ENCODE data around the gene DYNC1LI1.

DNA sequence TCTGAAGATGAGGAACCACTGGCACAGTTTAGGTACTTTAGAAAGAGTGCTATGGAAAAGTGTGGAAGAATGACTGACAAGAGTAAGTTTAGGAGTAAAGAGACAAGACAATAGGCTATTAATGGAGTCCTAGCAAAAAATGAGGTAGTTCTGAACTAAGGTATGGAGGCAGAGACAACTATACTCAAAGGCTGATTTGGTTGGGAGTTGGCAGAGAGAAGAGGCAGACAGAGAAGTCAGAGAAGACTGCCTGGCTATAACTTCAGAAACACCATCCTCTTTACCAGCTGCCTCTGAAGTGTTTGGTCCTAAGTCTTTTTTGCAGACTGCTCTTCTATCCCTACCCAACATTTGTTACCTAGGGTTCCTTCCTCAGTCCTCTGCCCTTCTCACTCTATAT lies 19.2 kb downstream of the DYNC1LI1 start:
- TF ChIP-seq, protein P1, sequence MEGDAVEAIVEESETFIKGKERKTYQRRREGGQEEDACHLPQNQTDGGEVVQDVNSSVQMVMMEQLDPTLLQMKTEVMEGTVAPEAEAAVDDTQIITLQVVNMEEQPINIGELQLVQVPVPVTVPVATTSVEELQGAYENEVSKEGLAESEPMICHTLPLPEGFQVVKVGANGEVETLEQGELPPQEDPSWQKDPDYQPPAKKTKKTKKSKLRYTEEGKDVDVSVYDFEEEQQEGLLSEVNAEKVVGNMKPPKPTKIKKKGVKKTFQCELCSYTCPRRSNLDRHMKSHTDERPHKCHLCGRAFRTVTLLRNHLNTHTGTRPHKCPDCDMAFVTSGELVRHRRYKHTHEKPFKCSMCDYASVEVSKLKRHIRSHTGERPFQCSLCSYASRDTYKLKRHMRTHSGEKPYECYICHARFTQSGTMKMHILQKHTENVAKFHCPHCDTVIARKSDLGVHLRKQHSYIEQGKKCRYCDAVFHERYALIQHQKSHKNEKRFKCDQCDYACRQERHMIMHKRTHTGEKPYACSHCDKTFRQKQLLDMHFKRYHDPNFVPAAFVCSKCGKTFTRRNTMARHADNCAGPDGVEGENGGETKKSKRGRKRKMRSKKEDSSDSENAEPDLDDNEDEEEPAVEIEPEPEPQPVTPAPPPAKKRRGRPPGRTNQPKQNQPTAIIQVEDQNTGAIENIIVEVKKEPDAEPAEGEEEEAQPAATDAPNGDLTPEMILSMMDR (conservative IDR thresholded peaks at IDR 0.05): no peak
- TF ChIP-seq ZFX (IDR thresholded peaks at IDR 0.05): no peak
